HepG2 (cell line): Measurements from ENCODE around the gene MST1. TPM values are rescaled to one million over a fixed set of nuclear protein-coding genes. Genes with fewer than 3 reads are reported as not detected.

Experiments used
- ATAC-seq: fragments of 200-7000 bp; cut with Tn5 transposase; 3 replicates; pipeline ENCODE4 v1.9.1; 2020; ENCODE audit warnings: mild to moderate bottlenecking, moderate library complexity
- BruUV-seq: library from RNA; stranded (reverse); fragments of 400-500 nt; replicated peaks from 2 replicates; lab custom pipeline; 2021; lab: Mats Ljungman, UMichigan
- CTCF ChIA-PET: fragments of 300-600 bp; formaldehyde crosslinking; extraction: SDS; loops from one replicate; lab custom pipeline; 2021; ENCODE audit warnings: low total read pairs, inconsistent platforms, low intra/inter-chr PET ratio; lab: Yijun Ruan, JAX
- POLR2A ChIA-PET: fragments of 350-600 bp; sonication (Branson Sonifier 250); formaldehyde crosslinking; loops from one replicate; lab custom pipeline; 2020; ENCODE audit warnings: antibody characterized with exemption, inconsistent platforms; lab: Yijun Ruan, JAX
- DNase-seq: peaks from one replicate; pipeline ENCODE4 v3.0.0-alpha.2; 2015; ENCODE audit warnings: low spot score
- FAIRE-seq: peaks from 3 replicates; lab custom pipeline; 2011; peaks lifted over from hg19 to GRCh38; lab: Jason Lieb, UNC
- H2AFZ ChIP-seq: one replicate; pipeline ENCODE4 v1.6.1; 2011; ENCODE audit warnings: low read length, inconsistent platforms
- H3K27ac ChIP-seq: fragments of 300-600 bp; 3 replicates; pipeline ENCODE4 v1.8.0; 2011; ENCODE audit warnings: mixed run types, mild to moderate bottlenecking, mixed read lengths, low read length, inconsistent platforms; ENCODE audit not compliant: insufficient read depth; ENCODE audit errors: extremely low read length
- H3K27me3 ChIP-seq, 2 experiments: fragments of 200-600 bp in 1 of 2; 2 replicates in 1 of 2; 3 replicates in 1 of 2; pipeline versions ENCODE4 v1.6.0 to v1.8.0; 2011; ENCODE audit warnings: low read length in 2 of 2, mild to moderate bottlenecking in 2 of 2, moderate library complexity in 2 of 2, inconsistent platforms in 1 of 2; ENCODE audit not compliant: insufficient read depth in 2 of 2, control insufficient read depth in 1 of 2
- H3K36me3 ChIP-seq, 2 experiments: fragments of 200-600 bp in 1 of 2; replicated peaks in 1 of 2; 2 replicates in 1 of 2; 3 replicates in 1 of 2; pipeline versions ENCODE4 v1.5.1 to v1.8.0; 2011; ENCODE audit warnings: low read length in 2 of 2, inconsistent platforms in 1 of 2; ENCODE audit not compliant: insufficient read depth in 2 of 2, control insufficient read depth in 1 of 2
- H3K4me1 ChIP-seq: 2 replicates; pipeline ENCODE4 v1.5.1; 2012; ENCODE audit warnings: low read length, inconsistent platforms; ENCODE audit not compliant: insufficient read depth
- H3K4me2 ChIP-seq: 2 replicates; pipeline ENCODE4 v1.6.0; 2011; ENCODE audit warnings: low read depth, low read length, inconsistent platforms
- H3K4me3 ChIP-seq, 3 experiments: fragments of 200-600 bp in 1 of 3; sonication (generic), shearing (Covaris generic) in 1 of 3; replicated peaks in 1 of 3; 2 replicates each; pipeline ENCODE4 v1.5.1; 2011 to 2016; ENCODE audit warnings: low read length in 3 of 3, inconsistent platforms in 2 of 3, low read depth in 2 of 3, mild to moderate bottlenecking in 2 of 3, control low read depth in 1 of 3, mixed read lengths in 1 of 3; ENCODE audit not compliant: insufficient read depth in 1 of 3
- H3K79me2 ChIP-seq: one replicate; pipeline ENCODE4 v1.6.1; 2011; ENCODE audit warnings: low read length, inconsistent platforms; ENCODE audit not compliant: insufficient read depth
- H3K9ac ChIP-seq: 2 replicates; pipeline ENCODE4 v1.6.0; 2011; ENCODE audit warnings: mild to moderate bottlenecking, low read depth, low read length, inconsistent platforms; ENCODE audit not compliant: insufficient read depth
- H3K9me3 ChIP-seq: 2 replicates; pipeline ENCODE4 v1.5.1; 2012; ENCODE audit warnings: mild to moderate bottlenecking, low read length
- H4K20me1 ChIP-seq: 2 replicates; pipeline ENCODE4 v1.6.0; 2011; ENCODE audit warnings: inconsistent platforms, mild to moderate bottlenecking, low read length, moderate library complexity; ENCODE audit not compliant: insufficient read depth
- AGO2 ChIP-seq: fragments of 200-400 bp; formaldehyde crosslinking; optimal IDR thresholded peaks from 2 replicates; pipeline ENCODE3; 2017; ENCODE audit warnings: mild to moderate bottlenecking, low read depth, low read length, moderate library complexity
- CTCF ChIP-seq: sonication (generic); formaldehyde crosslinking; IDR thresholded peaks from 2 replicates; pipeline ENCODE4 v1.5.0; 2020; ENCODE audit warnings: mild to moderate bottlenecking, missing genetic modification reagents, moderate library complexity
- FOXK2 ChIP-seq: fragments of 450-650 bp; IDR thresholded peaks from 2 replicates; pipeline ENCODE4 v1.6.1; 2016
- GPBP1L1 ChIP-seq: sonication (generic); formaldehyde crosslinking; IDR thresholded peaks from 2 replicates; pipeline ENCODE4 v1.5.0; 2020; ENCODE audit warnings: mild to moderate bottlenecking, missing genetic modification reagents
- HNRNPL ChIP-seq: fragments of 200-400 bp; formaldehyde crosslinking; IDR thresholded peaks from 2 replicates; pipeline ENCODE4 v1.6.1; 2017; ENCODE audit warnings: mild to moderate bottlenecking, low read depth, low read length
- PAX8 ChIP-seq: sonication (generic); formaldehyde crosslinking; IDR thresholded peaks from 2 replicates; pipeline ENCODE4 v1.8.0; 2022; ENCODE audit warnings: mild to moderate bottlenecking, missing genetic modification reagents, borderline replicate concordance
- RAD21 ChIP-seq: fragments of 450-650 bp; formaldehyde crosslinking; IDR thresholded peaks from 2 replicates; pipeline ENCODE4 v1.5.0; 2020; ENCODE audit warnings: mild to moderate bottlenecking
- STAG1 ChIP-seq: sonication (generic); formaldehyde crosslinking; IDR thresholded peaks from 2 replicates; pipeline ENCODE4 v1.4.0; 2020; ENCODE audit warnings: missing genetic modification reagents
- TEAD3 ChIP-seq: optimal IDR thresholded peaks from 2 replicates; pipeline ENCODE3; 2016; ENCODE audit warnings: borderline replicate concordance
- XRCC5 ChIP-seq: fragments of 200-400 bp; formaldehyde crosslinking; optimal IDR thresholded peaks from 2 replicates; pipeline ENCODE3; 2017; ENCODE audit warnings: mild to moderate bottlenecking, low read length
- ZNF136 ChIP-seq: sonication (generic); formaldehyde crosslinking; IDR thresholded peaks from 2 replicates; pipeline ENCODE4 v1.8.1; 2022; ENCODE audit warnings: low read depth, mild to moderate bottlenecking, moderate library complexity, missing genetic modification reagents
- ZNF687 ChIP-seq: sonication (generic); formaldehyde crosslinking; IDR thresholded peaks from 2 replicates; pipeline ENCODE4 v1.5.1; 2020; ENCODE audit warnings: mild to moderate bottlenecking, missing genetic modification reagents, moderate library complexity
- WGBS: methylation state at CpG from one replicate; pipeline ENCODE4 v1.1.6; 2017; ENCODE audit warnings: low lambda C conversion rate; 5-methylcytosine and 5-hydroxymethylcytosine counted together
- in situ Hi-C: cut with HindIII; loops from 2 replicates; pipeline ENCODE4 v1.10.0; 2017; ENCODE audit warnings: low pct_unique_long_range_greater_than_20kb; ENCODE audit not compliant: extremely low pct_ligation_motif_present
- intact Hi-C: fragments of 100-400 bp; cut with micrococcal nuclease; formaldehyde crosslinking; loops from one replicate; pipeline ENCODE4 v1.10.0; 2022; ENCODE audit not compliant: unreplicated experiment
- polyA plus RNA-seq, 8 experiments: library from polyadenylated mRNA; depleted of rRNA in 3 of 8; stranded (reverse) in 7 of 8; unstranded in 1 of 8; fragments of >200 nt; fragmentation: Illumina TruSeq in 4 of 8; extraction: Trizol in 4 of 8; gene quantifications; 2 replicates each; pipeline versions ENCODE4 v1.2.1 to v1.2.3, GENCODE V29; 2011 to 2016; ENCODE audit warnings: low read depth in 4 of 8, missing spikeins in 1 of 8, mixed read lengths in 1 of 8; ENCODE audit not compliant: insufficient read depth in 1 of 8
- total RNA-seq, 5 experiments: library from RNA; depleted of rRNA; stranded (reverse); fragments of >200 nt; fragmentation: Illumina TruSeq; extraction: Trizol; gene quantifications; 2 replicates each; pipeline ENCODE4 v1.2.3, GENCODE V29; 2016; ENCODE audit warnings: low read depth in 1 of 5

Gene MST1
- total and polyA plus RNA-seq, 2 of the 13 experiments (the other 11 are each of a cell fraction or from before 2014, with no cell fraction given): 189 to 452 TPM

GRCh38 chr3:49701388-49702077, 12.3 kb upstream of the MST1 start:
- ATAC-seq (peak; percentile 45), DNase-seq (peak; percentile 24), FAIRE-seq (no peak)
- Histone ChIP-seq H3K4me1 (no peaks in the 10 kb centered on the region), H2AFZ (no peak overlapping the region), H3K36me3 (peaks cover 45 to 84% of the 10 kb centered on the region in 2 experiments), H4K20me1 (no peaks in the 10 kb centered on the region), H3K27me3 (no peaks in the 10 kb centered on the region; a peak in 1 of 5 replicates), H3K4me2 (no peak overlapping the region), H3K4me3 (no peak overlapping the region), H3K79me2 (no peaks in the 10 kb centered on the region), H3K9me3 (no peaks in the 10 kb centered on the region), H3K9ac (no peak overlapping the region), H3K27ac (no peak overlapping the region)
- no TSS peak for BruUV-seq
- 95% methylated on average over 20 of the region's 21 CpGs for WGBS
- intact Hi-C loops (loop anchor here (2.0 kb wide), 1 partner anchor 205 kb away; no protein-coding TSS in a partner anchor), in situ Hi-C loops (loop anchor here (5.0 kb wide), 2 partner anchors 136 to 206 kb away; no protein-coding TSS in a partner anchor)
- POLR2A ChIA-PET: interaction anchor here (0.9 kb wide), 1 partner anchor 13 kb away, joined by 3 read pairs; no protein-coding TSS in a partner anchor
- TF ChIP-seq XRCC5: peak; percentile 48
- peak; percentile 33; the same call in 1 of the 2 replicates for TF ChIP-seq ZNF687
- TF ChIP-seq CTCF: peak; percentile 70
- TF ChIP-seq HNRNPL: peak; percentile 75
- no peak for TF ChIP-seq ZNF136
- TF ChIP-seq FOXK2: no peak
- peak; percentile 21; the same call in 1 of the 2 replicates for TF ChIP-seq RAD21 (CRISPR knock-in tag)
- TF ChIP-seq PAX8 (CRISPR knock-in tag): no peak
- TF ChIP-seq STAG1 (CRISPR knock-in tag): peak; percentile 46
- peak; percentile 64 for TF ChIP-seq AGO2
- peak; percentile 92 for TF ChIP-seq TEAD3 (CRISPR knock-in tag)
- no peak for TF ChIP-seq GPBP1L1
- CTCF ChIA-PET: no interaction called here
